ENCODE results near the gene CLEC1B.

DNA sequence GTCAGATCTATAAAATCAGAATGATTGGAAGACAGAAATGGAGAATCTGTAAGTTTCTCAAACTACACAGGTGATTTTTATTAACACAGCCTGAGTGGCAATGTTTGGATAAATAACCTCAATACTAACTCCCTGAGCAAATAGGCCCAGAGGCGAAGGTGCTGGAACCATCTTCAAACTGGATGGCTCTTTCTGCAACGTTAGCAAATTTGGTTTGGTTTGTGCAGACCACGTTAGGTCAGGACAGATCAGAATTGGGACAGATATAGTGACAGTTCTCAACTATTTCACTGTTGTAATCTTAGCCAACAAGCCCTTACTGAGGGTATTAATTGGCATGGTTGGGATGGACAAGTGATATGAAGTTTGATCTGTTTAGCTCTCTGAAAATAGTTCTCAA, 22.4 kb upstream of the CLEC1B start:
- TF ChIP-seq POLR2A (IDR thresholded peaks at IDR 0.05): no peak
- TF ChIP-seq, protein P1, sequence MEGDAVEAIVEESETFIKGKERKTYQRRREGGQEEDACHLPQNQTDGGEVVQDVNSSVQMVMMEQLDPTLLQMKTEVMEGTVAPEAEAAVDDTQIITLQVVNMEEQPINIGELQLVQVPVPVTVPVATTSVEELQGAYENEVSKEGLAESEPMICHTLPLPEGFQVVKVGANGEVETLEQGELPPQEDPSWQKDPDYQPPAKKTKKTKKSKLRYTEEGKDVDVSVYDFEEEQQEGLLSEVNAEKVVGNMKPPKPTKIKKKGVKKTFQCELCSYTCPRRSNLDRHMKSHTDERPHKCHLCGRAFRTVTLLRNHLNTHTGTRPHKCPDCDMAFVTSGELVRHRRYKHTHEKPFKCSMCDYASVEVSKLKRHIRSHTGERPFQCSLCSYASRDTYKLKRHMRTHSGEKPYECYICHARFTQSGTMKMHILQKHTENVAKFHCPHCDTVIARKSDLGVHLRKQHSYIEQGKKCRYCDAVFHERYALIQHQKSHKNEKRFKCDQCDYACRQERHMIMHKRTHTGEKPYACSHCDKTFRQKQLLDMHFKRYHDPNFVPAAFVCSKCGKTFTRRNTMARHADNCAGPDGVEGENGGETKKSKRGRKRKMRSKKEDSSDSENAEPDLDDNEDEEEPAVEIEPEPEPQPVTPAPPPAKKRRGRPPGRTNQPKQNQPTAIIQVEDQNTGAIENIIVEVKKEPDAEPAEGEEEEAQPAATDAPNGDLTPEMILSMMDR (IDR thresholded peaks at IDR 0.05): no peak
